ENCODE data around the gene NUDT4.
"Not testable (repeated sequence)": the region's sequence is repeated elsewhere in the genome, so short reads cannot be mapped to it uniquely, and the experiment has no call there.

Gene NUDT4

GRCh38 chr12:93368766-93369165 lies 9.0 kb upstream of the NUDT4 start:
- DNase-seq: no peak

GRCh38 chr12:93369505-93369904 lies 8.2 kb upstream of the NUDT4 start:
- no peak for DNase-seq

- no peak for DNase-seq
These were observed 6.8 kb upstream of the NUDT4 start for GRCh38 chr12:93370947-93371346.

- no peak for DNase-seq
These were observed 3.6 kb upstream of the NUDT4 start for GRCh38 chr12:93373961-93374656.

GRCh38 chr12:93375906-93376305 lies 1.8 kb upstream of the NUDT4 start:
- DNase-seq: no peak

- no peak for DNase-seq
These were observed 1.1 kb upstream of the NUDT4 start for GRCh38 chr12:93376436-93377251.

GRCh38 chr12:93378196-93378997 lies 672 bp downstream of the NUDT4 start:
- peak; percentile 25 to 35 (median 29) for DNase-seq

- no peak for DNase-seq
These were observed 1.2 kb downstream of the NUDT4 start for GRCh38 chr12:93378998-93379325.

- no peak for DNase-seq
These were observed 1.7 kb downstream of the NUDT4 start for GRCh38 chr12:93379326-93379980.

GRCh38 chr12:93379981-93380361 lies 2.2 kb downstream of the NUDT4 start:
- no peak for DNase-seq

- no peak for DNase-seq
These were observed 2.9 kb downstream of the NUDT4 start for GRCh38 chr12:93380480-93381121.

GRCh38 chr12:93381161-93381975 lies 3.6 kb downstream of the NUDT4 start:
- DNase-seq: no peak

GRCh38 chr12:93381976-93382437 lies 4.3 kb downstream of the NUDT4 start:
- DNase-seq: not testable (repeated sequence)

- DNase-seq: peak in 1 of 4 experiments; percentile 10
These were observed 10.1 kb downstream of the NUDT4 start for GRCh38 chr12:93387780-93388179.

GRCh38 chr12:93390031-93390430 lies 12.3 kb downstream of the NUDT4 start:
- DNase-seq: no peak

GRCh38 chr12:93390549-93391297 lies 13.0 kb downstream of the NUDT4 start:
- no peak for DNase-seq

GRCh38 chr12:93393425-93393824 lies 15.7 kb downstream of the NUDT4 start:
- DNase-seq: no peak

GRCh38 chr12:93397412-93397811 lies 19.7 kb downstream of the NUDT4 start:
- DNase-seq: no peak

GRCh38 chr12:93399183-93399863 lies 21.6 kb downstream of the NUDT4 start:
- not testable (repeated sequence) for DNase-seq
